Thoracic aorta endothelial cell (primary cell): ENCODE results near the gene UBASH3A. TPM values are rescaled to one million over a fixed set of nuclear protein-coding genes. Genes with fewer than 3 reads are reported as not detected.

ENCODE experiments used
- small RNA-seq: library from RNA; depleted of rRNA; stranded (forward); fragments of <200 nt; gene quantifications from one replicate; pipeline ENCODE3, GENCODE V24; 2012
- total RNA-seq: library from RNA; depleted of rRNA; stranded (reverse); fragments of >200 nt; gene quantifications from 2 replicates; pipeline ENCODE4 v1.2.3, GENCODE V29; 2012

The UBASH3A gene
- total RNA-seq, result not detected in 2 replicates

GRCh38 chr21:42403611-42404231 lies at the start of gene UBASH3A:
TSS of gene UBASH3A (plus strand) at chr21:42403902. CDS start at chr21:42403946, 44 bp downstream.

GRCh38 chr21:42366292-42367010 lies 37.3 kb upstream of the UBASH3A start, which contains the start of gene TFF1:
TSS of gene TFF1 (minus strand) at chr21:42366535. CDS start at chr21:42366495, 40 bp downstream.

GRCh38 chr21:42395905-42396651 lies 7.6 kb upstream of the UBASH3A start, which contains the start of gene TMPRSS3:
TSS of gene TMPRSS3 (minus strand) at chr21:42396052. CDS start at chr21:42395417, 635 bp downstream.

GRCh38 chr21:42496120-42496838 lies 92.6 kb downstream of the UBASH3A start, which contains the start of gene RSPH1:
TSS of gene RSPH1 (minus strand) at chr21:42496224. CDS start at chr21:42496186, 38 bp downstream.

Small RNA genes within 50 kb of the gene (small RNA-seq; reads per million reads assigned to genes)
- not detected for gene RNU6-1149P

Other genes starting within 250 kb of the UBASH3A start
- 17.7 and 19.0 TPM in 2 replicates for gene ABCG1, start 184.8 kb upstream of the UBASH3A start, total RNA-seq
- gene TFF3, start 88.5 kb upstream of the UBASH3A start, total RNA-seq, result 0.27 TPM in 1 of 2 replicates, not detected in the other
- not detected in 2 replicates for gene TFF2, start 52.9 kb upstream of the UBASH3A start, total RNA-seq
- not detected in 2 replicates for gene TFF1, start 37.4 kb upstream of the UBASH3A start, total RNA-seq
- gene TMPRSS3, start 7.8 kb upstream of the UBASH3A start, total RNA-seq, result not detected in 2 replicates
- gene RSPH1, start 92.3 kb downstream of the UBASH3A start, total RNA-seq, result 0.13 TPM in 1 of 2 replicates, not detected in the other
- 6.1 and 9.4 TPM in 2 replicates for gene SLC37A1, start 110.0 kb downstream of the UBASH3A start, total RNA-seq
- 0.36 TPM in 1 of 2 replicates, not detected in the other for gene PDE9A, start 249.7 kb downstream of the UBASH3A start, total RNA-seq